ENCODE measurements around the gene HNRNPAB. TPM values are rescaled to one million over a fixed set of nuclear protein-coding genes. Genes with fewer than 3 reads are reported as not detected.

Gene HNRNPAB
- 100 to 1,000 TPM in 7 of 9 donors, 10 to 100 TPM in 2; 40.7 to 265 (median 117) TPM for total RNA-seq
- polyA plus RNA-seq, result 100 to 1,000 TPM; 112 to 195 (median 146) TPM
- long read RNA-seq, donor 1, transcript HNRNPAB-202 (8 exons, 1,796 nt), result major isoform, 6 of 31 reads
- long read RNA-seq, donor 1, partial matches to known transcripts, result 22 of 31 reads
- long read RNA-seq, donor 1, other reads (novel, unspliced or antisense), result 0 of 31 reads
- long read RNA-seq, donor 2, partial matches to known transcripts, result 19 of 26 reads
- long read RNA-seq, donor 2, other reads (novel, unspliced or antisense), result 0 of 26 reads
- long read RNA-seq, donor 3, partial matches to known transcripts, result 5 of 9 reads
- long read RNA-seq, donor 3, other reads (novel, unspliced or antisense), result 0 of 9 reads
- long read RNA-seq, donor 4, partial matches to known transcripts, result 7 of 8 reads
- long read RNA-seq, donor 4, other reads (novel, unspliced or antisense), result 0 of 8 reads
- long read RNA-seq, donor 5, transcript HNRNPAB-205 (6 exons, 1,674 nt), result minor isoform, 5 of 56 reads
- long read RNA-seq, donor 5, transcript HNRNPAB-201 (7 exons, 1,602 nt), result minor isoform, 15 of 56 reads
- long read RNA-seq, donor 5, transcript HNRNPAB-202 (8 exons, 1,796 nt), result major isoform, 26 of 56 reads
- long read RNA-seq, donor 5, partial matches to known transcripts, result 3 of 56 reads
- long read RNA-seq, donor 5, other reads (novel, unspliced or antisense), result 3 of 56 reads
- long read RNA-seq, donor 6, partial matches to known transcripts, result 18 of 19 reads
- long read RNA-seq, donor 6, other reads (novel, unspliced or antisense), result 0 of 19 reads
- long read RNA-seq, donor 7, partial matches to known transcripts, result 5 of 9 reads
- long read RNA-seq, donor 7, other reads (novel, unspliced or antisense), result 0 of 9 reads
- long read RNA-seq, donor 8, partial matches to known transcripts, result 48 of 60 reads
- long read RNA-seq, donor 8, other reads (novel, unspliced or antisense), result 6 of 60 reads
- long read RNA-seq, donor 9, partial matches to known transcripts, result 13 of 15 reads
- long read RNA-seq, donor 9, other reads (novel, unspliced or antisense), result 0 of 15 reads
- long read RNA-seq, donor 10, partial matches to known transcripts, result 34 of 40 reads
- long read RNA-seq, donor 10, other reads (novel, unspliced or antisense), result 0 of 40 reads

- DNase-seq, result peak; percentile 94 to 98 (median 96)
- H3K4me1 ChIP-seq (replicated peaks in 1 of 2), result peaks cover 15 to 39% of the 10 kb centered on the region in 2 donors
- intact Hi-C loops (cut with DNase I), result no loop called here
- H3K4me3 ChIP-seq, result peak within 1 kb of the TSS; percentile 34 to 84 (median 62)
- TF ChIP-seq CTCF (IDR thresholded peaks at IDR 0.05), result no peak
- peak; percentile 100 for TF ChIP-seq POLR2A (IDR thresholded peaks at IDR 0.05)
- H3K36me3 ChIP-seq (replicated peaks in 1 of 2), result peaks cover 0 to 28% of the 10 kb centered on the region in 2 donors
- peak within 1 kb of the TSS; percentile 74 to 98 (median 90) for H3K27ac ChIP-seq
- no peaks in the 10 kb centered on the region for H3K9me3 ChIP-seq (replicated peaks in 1 of 3)
- 0 to 1% (median 0%) methylated on average over 3 to 96 of the region's 96 CpGs for WGBS, 4 donors
- no peaks in the 10 kb centered on the region for H3K27me3 ChIP-seq
Measured at GRCh38 chr5:178204182-178204934, at the start of gene HNRNPAB. TSS of gene HNRNPAB (plus strand) at chr5:178204533. CDS start at chr5:178204838, 305 bp downstream.

GRCh38 chr5:178155065-178155464 lies 49.3 kb upstream of the HNRNPAB start:
- DNase-seq, result no peak
- intact Hi-C loops (cut with DNase I), result no loop called here
- Histone ChIP-seq H3K4me1 (replicated peaks in 1 of 2) (peaks cover 20 to 27% of the 10 kb centered on the region in 2 donors), H3K9me3 (replicated peaks in 1 of 3) (no peaks in the 10 kb centered on the region), H3K27me3 (no peaks in the 10 kb centered on the region), H3K27ac (no peak overlapping the region), H3K4me3 (no peak overlapping the region), H3K36me3 (replicated peaks in 1 of 2) (peaks cover 0 to 13% of the 10 kb centered on the region in 2 donors)
- 67 to 82% (median 78%) methylated on average over 8 of the region's 8 CpGs for WGBS, 4 donors
- TF ChIP-seq POLR2A (IDR thresholded peaks at IDR 0.05), result no peak
- no peak for TF ChIP-seq CTCF (IDR thresholded peaks at IDR 0.05)

- peaks cover 13% of the 10 kb centered on the region for H3K27me3 ChIP-seq
- 78 to 85% (median 81%) methylated on average over 5 of the region's 5 CpGs for WGBS, 4 donors
- H3K4me1 ChIP-seq (replicated peaks in 1 of 2), result peaks cover 0 to 3% of the 10 kb centered on the region in 2 donors
- intact Hi-C loops (cut with DNase I), result no loop called here
- no peaks in the 10 kb centered on the region for H3K36me3 ChIP-seq (replicated peaks in 1 of 2)
- no peak overlapping the region for H3K4me3 ChIP-seq
- no peak for TF ChIP-seq CTCF (IDR thresholded peaks at IDR 0.05)
- no peak for TF ChIP-seq POLR2A (IDR thresholded peaks at IDR 0.05)
- DNase-seq, result no peak
- no peaks in the 10 kb centered on the region for H3K9me3 ChIP-seq (replicated peaks in 1 of 3)
- no peak overlapping the region for H3K27ac ChIP-seq
Measured at GRCh38 chr5:178160176-178160575, 44.2 kb upstream of the HNRNPAB start.
